SIG-M5 treated with dmso at 0.1 percent for 504 hours (cell line): ENCODE data around the gene TMIGD1.
A peak's percentile ranks its signal among the peaks of the same experiment; 100 is the strongest.

Experiments
- DNase-seq: peaks from one replicate; lab custom pipeline; 2025; ENCODE audit not compliant: unreplicated experiment; lab: John Stamatoyannopoulos, UW

TMIGD1 gene, protein sequence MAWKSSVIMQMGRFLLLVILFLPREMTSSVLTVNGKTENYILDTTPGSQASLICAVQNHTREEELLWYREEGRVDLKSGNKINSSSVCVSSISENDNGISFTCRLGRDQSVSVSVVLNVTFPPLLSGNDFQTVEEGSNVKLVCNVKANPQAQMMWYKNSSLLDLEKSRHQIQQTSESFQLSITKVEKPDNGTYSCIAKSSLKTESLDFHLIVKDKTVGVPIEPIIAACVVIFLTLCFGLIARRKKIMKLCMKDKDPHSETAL

GRCh38 chr17:30333503-30334360 is at the start of gene TMIGD1:
TMIGD1 (minus strand) TSS chr17:30334057; CDS start chr17:30332133, 1,924 bp downstream.
- DNase-seq = no peak

DNA sequence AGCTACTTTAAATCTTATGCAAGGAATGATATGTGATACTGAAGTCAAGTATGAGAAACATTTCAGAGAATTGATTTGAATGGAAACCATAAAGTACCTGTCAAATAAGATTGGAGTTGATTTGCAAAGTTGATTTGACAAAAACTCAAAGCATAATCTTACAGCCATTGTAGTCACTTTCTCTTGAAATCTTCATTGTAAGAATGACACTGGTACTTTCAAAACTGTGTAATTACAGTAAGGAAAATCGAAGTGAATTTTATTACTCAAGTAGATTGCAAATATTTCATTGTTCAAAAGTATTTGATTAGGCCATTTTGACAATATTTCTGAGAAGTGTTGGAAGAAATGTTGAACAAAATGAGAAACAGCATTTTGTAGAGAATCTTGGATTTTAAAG is 48.5 kb upstream of the TMIGD1 start:
- no peak for DNase-seq

- no peak for DNase-seq
These were observed 47.4 kb upstream of the TMIGD1 start for GRCh38 chr17:30381340-30381659.

- DNase-seq = peak; percentile 38
These were observed 46.9 kb upstream of the TMIGD1 start for GRCh38 chr17:30380643-30381339.

DNA sequence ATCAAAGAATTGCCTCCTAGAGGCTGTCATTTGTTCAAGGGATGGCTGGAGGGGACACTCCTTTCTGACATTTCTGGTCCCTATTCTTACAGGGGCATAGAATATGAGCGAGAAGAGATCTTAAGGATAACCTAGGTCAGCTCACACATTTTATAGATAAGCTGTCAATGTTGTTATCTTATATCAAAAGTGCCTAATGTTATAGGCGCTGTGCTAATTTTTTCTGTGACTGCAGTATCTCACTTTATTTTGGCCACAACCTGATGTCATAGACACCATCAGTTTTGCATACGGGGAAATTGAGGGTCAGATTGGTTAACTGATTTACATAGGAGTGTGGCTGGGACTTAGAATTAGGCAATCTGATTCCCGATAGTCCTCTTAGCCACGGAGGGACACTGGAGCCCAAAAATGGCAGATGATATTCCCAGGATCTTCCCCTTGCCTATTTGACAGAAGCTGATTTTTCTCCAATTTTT is 46.1 kb upstream of the TMIGD1 start:
- peak; percentile 20 for DNase-seq

DNA sequence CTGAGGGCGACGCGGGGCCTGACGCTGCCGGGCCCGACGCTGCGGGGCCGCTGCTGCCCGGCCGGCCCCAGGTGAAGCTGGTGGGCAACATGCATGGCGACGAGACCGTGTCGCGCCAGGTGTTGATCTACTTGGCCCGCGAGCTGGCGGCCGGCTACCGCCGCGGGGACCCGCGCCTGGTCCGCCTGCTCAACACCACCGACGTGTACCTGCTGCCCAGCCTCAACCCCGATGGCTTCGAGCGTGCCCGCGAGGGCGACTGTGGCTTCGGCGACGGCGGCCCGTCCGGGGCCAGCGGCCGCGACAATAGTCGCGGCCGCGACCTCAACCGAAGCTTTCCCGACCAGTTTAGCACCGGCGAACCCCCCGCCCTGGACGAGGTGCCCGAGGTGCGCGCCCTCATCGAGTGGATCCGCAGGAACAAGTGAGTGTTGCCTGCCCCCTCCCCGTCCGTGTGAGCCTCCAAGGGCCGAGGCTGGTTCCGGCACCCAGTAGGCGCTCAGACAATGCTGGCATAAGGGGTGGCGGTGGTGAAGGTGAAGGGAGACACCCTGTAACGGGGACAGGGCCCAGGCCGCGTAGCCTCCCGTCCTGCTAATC is 45.5 kb upstream of the TMIGD1 start:
- DNase-seq = no peak

DNA sequence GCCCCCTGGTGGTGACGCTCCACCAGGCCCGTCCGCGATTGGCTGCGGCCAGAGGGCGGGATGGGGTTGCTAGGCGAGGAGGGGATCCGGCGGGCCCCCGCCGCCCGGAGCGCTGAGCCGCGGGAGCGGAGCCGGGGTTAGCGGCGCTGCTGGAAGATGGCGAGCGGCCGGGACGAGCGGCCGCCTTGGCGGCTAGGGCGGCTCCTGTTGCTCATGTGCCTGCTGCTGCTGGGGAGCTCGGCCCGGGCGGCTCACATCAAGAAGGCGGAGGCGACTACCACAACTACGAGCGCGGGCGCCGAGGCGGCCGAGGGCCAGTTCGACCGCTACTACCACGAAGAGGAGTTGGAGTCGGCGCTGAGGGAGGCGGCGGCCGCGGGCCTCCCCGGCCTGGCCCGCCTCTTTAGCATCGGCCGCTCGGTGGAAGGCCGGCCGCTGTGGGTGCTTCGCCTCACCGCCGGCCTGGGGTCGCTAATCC is 45.0 kb upstream of the TMIGD1 start, which contains the start of gene CPD:
CPD (plus strand) TSS at position 103 of the 478 bp plus-strand sequence; CDS start at position 157, 54 bp downstream.
- peak; percentile 93 for DNase-seq

GRCh38 chr17:30378241-30378824 is 44.5 kb upstream of the TMIGD1 start:
- DNase-seq = no peak

- DNase-seq = no peak
These were observed 43.9 kb upstream of the TMIGD1 start for GRCh38 chr17:30377574-30378240.

- DNase-seq = peak; percentile 31
These were observed 43.0 kb upstream of the TMIGD1 start for GRCh38 chr17:30376621-30377452.

DNA sequence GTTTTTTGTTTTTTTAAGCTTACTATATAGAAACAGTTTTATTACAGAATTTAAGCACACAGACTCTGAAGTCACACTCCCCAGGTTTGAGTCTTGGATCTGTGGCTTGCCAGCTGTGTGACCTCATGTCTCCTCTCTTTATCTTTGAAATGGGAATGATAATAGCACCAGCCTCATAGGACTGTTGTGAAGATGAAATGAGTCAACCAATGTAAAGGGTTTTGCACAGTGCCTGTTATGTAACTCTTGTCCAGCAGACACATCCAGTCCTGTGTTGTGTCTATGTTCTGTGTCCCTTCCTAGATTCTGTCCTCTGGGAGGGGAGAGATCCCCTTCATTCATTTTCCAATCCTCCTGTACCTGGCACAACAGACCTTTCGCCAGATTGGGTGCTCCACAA is 41.8 kb upstream of the TMIGD1 start:
- no peak for DNase-seq

DNA sequence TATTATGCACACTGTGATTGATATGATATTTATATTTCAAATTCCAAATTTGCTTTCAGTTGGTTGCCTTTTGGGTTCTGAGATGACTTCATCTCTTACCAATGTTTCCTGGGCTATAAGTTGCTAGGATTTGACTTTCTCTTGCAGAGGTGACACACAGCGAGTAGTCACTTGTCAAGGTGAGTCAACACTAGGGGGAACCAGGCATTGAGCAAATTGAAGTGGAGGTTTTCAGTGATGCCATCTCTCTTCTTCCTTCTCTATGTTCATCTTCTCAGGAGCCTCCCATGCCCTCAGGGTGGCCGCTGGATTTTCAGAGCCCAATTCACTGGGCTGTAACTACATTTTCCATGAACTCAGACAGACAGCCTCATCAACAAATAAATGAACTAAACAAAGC is 38.9 kb upstream of the TMIGD1 start:
- DNase-seq = no peak

DNA sequence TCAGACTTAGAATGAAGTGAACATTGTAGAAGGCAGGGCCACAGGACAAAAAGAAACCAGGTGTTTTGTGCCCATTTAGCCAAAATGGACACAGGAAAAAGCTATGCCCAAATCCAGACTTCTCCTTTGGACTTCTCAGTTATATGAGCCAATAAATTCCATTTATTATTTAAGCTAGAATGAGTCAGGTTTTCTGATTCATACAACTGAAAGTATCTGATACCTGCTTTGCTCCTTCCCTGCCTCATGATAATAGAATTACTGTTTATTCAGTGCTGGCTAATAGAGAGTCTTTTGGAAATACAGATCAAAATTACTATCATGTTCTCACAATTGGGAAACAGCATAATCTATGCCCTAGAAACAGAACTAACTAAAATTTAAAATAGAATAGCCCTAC is 36.1 kb upstream of the TMIGD1 start:
- no peak for DNase-seq

DNA sequence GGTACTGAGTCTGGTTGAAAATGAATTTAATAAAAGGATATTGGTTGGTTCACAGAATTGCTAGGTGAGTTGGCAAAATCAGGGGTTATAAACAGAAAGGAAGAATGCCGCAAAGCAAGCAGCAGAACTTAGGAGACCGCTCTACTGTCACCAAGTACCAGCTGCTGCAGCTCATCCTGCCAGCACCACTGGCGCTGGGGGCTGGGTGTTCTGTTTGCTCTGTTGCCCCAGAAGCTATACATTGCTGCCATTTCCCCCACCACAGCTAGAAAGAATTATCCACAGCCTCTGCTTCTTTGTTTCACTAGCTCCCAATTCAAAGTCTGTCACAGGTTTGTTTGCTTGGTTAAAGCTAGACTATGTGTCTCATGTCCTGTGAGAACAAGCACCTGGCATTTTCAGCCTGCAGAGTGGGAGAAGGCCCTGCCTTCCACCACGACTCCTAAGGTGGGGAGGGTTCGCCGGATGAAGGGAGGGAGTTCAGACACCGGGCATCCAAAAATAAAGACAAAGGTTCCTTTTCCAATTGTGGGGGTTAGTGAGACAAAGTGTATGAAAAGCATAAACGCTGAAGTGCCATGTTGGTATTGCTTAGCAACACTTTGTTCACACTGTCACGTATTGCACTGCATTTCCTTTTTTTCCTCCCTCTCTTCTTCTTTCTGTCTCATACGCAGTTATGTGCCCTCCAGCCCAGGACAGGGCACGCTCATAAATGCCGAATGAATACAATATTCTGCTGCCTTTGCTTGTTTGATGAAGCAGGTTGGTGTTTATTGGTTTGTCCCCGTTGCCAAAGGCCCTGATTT is 35.3 kb upstream of the TMIGD1 start:
- peak; percentile 54 for DNase-seq

DNA sequence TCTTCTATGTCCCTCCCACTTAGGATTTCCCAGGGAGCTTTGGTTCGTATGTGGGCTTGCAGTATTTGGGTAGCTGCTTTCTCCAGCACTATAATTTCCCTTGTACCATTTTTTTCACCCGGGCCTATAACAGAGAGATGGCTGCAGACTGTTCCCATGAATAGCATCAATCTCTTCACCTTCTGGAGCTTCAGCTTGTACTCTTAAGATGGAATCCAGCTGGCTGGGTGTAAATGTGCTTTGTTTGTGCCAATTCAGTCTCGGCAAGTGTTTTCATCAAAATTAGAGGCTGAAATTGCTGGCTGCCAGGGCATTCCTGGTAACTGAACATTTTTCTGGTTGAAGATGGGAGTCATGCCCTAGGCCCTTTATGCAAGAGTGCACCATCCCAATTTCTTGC is 32.7 kb upstream of the TMIGD1 start:
- DNase-seq = no peak

DNA sequence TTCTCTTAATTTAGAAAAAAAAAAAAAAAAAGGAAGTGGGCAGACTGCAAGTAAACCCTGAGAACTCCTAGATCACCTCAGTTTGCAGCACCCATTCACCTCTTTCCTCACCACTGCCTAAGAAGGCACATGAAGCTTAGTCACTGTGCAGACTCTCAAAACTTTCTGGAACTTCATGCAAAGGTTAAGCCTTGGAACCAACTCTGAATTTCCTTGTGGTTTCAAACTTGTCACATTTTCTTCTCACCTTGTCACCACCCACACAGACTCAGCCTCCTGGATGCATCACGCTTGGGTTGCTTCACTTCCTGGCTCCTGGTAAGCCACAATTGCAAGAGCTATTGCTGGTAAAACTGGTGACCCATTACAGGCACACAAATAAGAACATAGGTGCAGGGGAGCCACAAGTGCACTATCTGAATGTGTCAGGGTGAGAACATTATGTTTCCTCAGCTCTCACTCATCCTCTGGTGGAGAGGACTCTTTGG is 29.9 kb upstream of the TMIGD1 start:
- DNase-seq = peak; percentile 87

GRCh38 chr17:30361766-30362279 is 28.0 kb upstream of the TMIGD1 start:
- no peak for DNase-seq
